Ectodermal cell (in vitro differentiated cells): ENCODE measurements around the gene ZDHHC17.

Experiments
- H3K27ac ChIP-seq: 2 replicates; pipeline ENCODE4 v1.7.0; 2013; ENCODE audit warnings: mild to moderate bottlenecking, low read depth, low read length; ENCODE audit not compliant: insufficient read depth, poor library complexity, severe bottlenecking
- H3K27me3 ChIP-seq: 2 replicates; pipeline ENCODE4 v1.7.0; 2013; ENCODE audit warnings: mild to moderate bottlenecking, low read length; ENCODE audit not compliant: insufficient read depth, control insufficient read depth, poor library complexity, severe bottlenecking
- H3K36me3 ChIP-seq: one replicate; pipeline ENCODE4 v1.7.0; 2013; ENCODE audit warnings: low read length; ENCODE audit not compliant: control insufficient read depth, insufficient read depth
- H3K4me1 ChIP-seq: one replicate; pipeline ENCODE4 v1.7.0; 2013; ENCODE audit warnings: low read length; ENCODE audit not compliant: control insufficient read depth, insufficient read depth
- H3K4me3 ChIP-seq: 2 replicates; pipeline ENCODE4 v1.7.0; 2013; ENCODE audit warnings: low read depth, low read length, control low read depth; ENCODE audit not compliant: insufficient read depth
- H3K9me3 ChIP-seq: 2 replicates; pipeline ENCODE4 v1.7.0; 2013; ENCODE audit warnings: mild to moderate bottlenecking, low read length, moderate library complexity; ENCODE audit not compliant: control insufficient read depth
- WGBS, 2 experiments: methylation state at CpG; one replicate each; pipeline ENCODE4 v1.1.7; 2013; ENCODE audit warnings: missing lambda C conversion rate in 2 of 2; 5-methylcytosine and 5-hydroxymethylcytosine counted together

The ZDHHC17 gene

GRCh38 chr12:76786986-76787385 is 23.1 kb downstream of the ZDHHC17 start:
- Histone ChIP-seq H3K4me1 (no peaks in the 10 kb centered on the region), H3K27me3 (no peaks in the 10 kb centered on the region), H3K9me3 (no peaks in the 10 kb centered on the region), H3K4me3 (no peak overlapping the region), H3K27ac (no peak overlapping the region), H3K36me3 (peaks cover 6% of the 10 kb centered on the region)
- WGBS, 2 experiments: 97% methylated on average over 2 to 3 of the region's 3 CpGs

GRCh38 chr12:76787689-76788088 is 23.8 kb downstream of the ZDHHC17 start:
- 92 to 93% methylated on average over 2 of the region's 2 CpGs for WGBS, 2 experiments
- Histone ChIP-seq H3K4me1 (no peaks in the 10 kb centered on the region), H3K36me3 (peaks cover 6% of the 10 kb centered on the region), H3K27me3 (no peaks in the 10 kb centered on the region), H3K9me3 (no peaks in the 10 kb centered on the region), H3K4me3 (no peak overlapping the region), H3K27ac (no peak overlapping the region)

GRCh38 chr12:76789335-76790050 is 25.6 kb downstream of the ZDHHC17 start:
- 95 to 96% methylated on average over 2 to 3 of the region's 3 CpGs for WGBS, 2 experiments
- Histone ChIP-seq H3K27ac (no peak overlapping the region), H3K36me3 (peaks cover 6% of the 10 kb centered on the region), H3K4me3 (no peak overlapping the region), H3K4me1 (no peaks in the 10 kb centered on the region), H3K27me3 (no peaks in the 10 kb centered on the region), H3K9me3 (no peaks in the 10 kb centered on the region)

GRCh38 chr12:76790564-76791552 is 26.9 kb downstream of the ZDHHC17 start:
- Histone ChIP-seq H3K4me3 (no peak overlapping the region), H3K4me1 (no peaks in the 10 kb centered on the region), H3K36me3 (peaks cover 6% of the 10 kb centered on the region), H3K27ac (no peak overlapping the region), H3K27me3 (no peaks in the 10 kb centered on the region), H3K9me3 (no peaks in the 10 kb centered on the region)
- 43 to 59% methylated on average over 1 to 2 of the region's 4 CpGs for WGBS, 2 experiments

- 83% methylated on average over 1 of the region's 1 CpG; no CpG with 5 or more reads in 1 of the 2 experiments for WGBS, 2 experiments
Observed at GRCh38 chr12:76792828-76793227, 28.9 kb downstream of the ZDHHC17 start.

GRCh38 chr12:76798864-76799263 is 34.9 kb downstream of the ZDHHC17 start:
- no peaks in the 10 kb centered on the region for H3K27me3 ChIP-seq
- 87 to 97% methylated on average over 4 of the region's 4 CpGs for WGBS, 2 experiments
- peaks cover 11% of the 10 kb centered on the region for H3K36me3 ChIP-seq
- H3K9me3 ChIP-seq: no peaks in the 10 kb centered on the region
- H3K4me1 ChIP-seq: no peaks in the 10 kb centered on the region
- H3K4me3 ChIP-seq: no peak overlapping the region
- H3K27ac ChIP-seq: no peak overlapping the region

More at GRCh38 chr12:76792828-76793227, 28.9 kb downstream of the ZDHHC17 start:
- H3K36me3 ChIP-seq: peaks cover under 1% of the 10 kb centered on the region
- no peaks in the 10 kb centered on the region for H3K9me3 ChIP-seq
- H3K4me1 ChIP-seq: no peaks in the 10 kb centered on the region
- H3K27me3 ChIP-seq: no peaks in the 10 kb centered on the region
- H3K4me3 ChIP-seq: no peak overlapping the region
- no peak overlapping the region for H3K27ac ChIP-seq

GRCh38 chr12:76799362-76799761 is 35.4 kb downstream of the ZDHHC17 start:
- Histone ChIP-seq H3K4me3 (no peak overlapping the region), H3K9me3 (no peaks in the 10 kb centered on the region), H3K27me3 (no peaks in the 10 kb centered on the region), H3K36me3 (peaks cover 11% of the 10 kb centered on the region), H3K4me1 (no peaks in the 10 kb centered on the region), H3K27ac (no peak overlapping the region)
- 89 to 98% methylated on average over 2 of the region's 2 CpGs for WGBS, 2 experiments

GRCh38 chr12:76802060-76802459 is 38.1 kb downstream of the ZDHHC17 start:
- no peaks in the 10 kb centered on the region for H3K9me3 ChIP-seq
- H3K36me3 ChIP-seq: peaks cover 16% of the 10 kb centered on the region
- no peaks in the 10 kb centered on the region for H3K4me1 ChIP-seq
- no peak overlapping the region for H3K27ac ChIP-seq
- WGBS, 2 experiments: 90 to 100% methylated on average over 1 to 2 of the region's 3 CpGs
- no peaks in the 10 kb centered on the region for H3K27me3 ChIP-seq
- H3K4me3 ChIP-seq: no peak overlapping the region

- peaks cover 6% of the 10 kb centered on the region for H3K36me3 ChIP-seq
- 91 to 93% methylated on average over 8 of the region's 8 CpGs for WGBS, 2 experiments
- no peak overlapping the region for H3K4me3 ChIP-seq
Observed at GRCh38 chr12:76804435-76804976, 40.6 kb downstream of the ZDHHC17 start.

More at GRCh38 chr12:76804435-76804976, 40.6 kb downstream of the ZDHHC17 start:
- H3K27me3 ChIP-seq: no peaks in the 10 kb centered on the region
- H3K4me1 ChIP-seq: no peaks in the 10 kb centered on the region
- no peaks in the 10 kb centered on the region for H3K9me3 ChIP-seq
- no peak overlapping the region for H3K27ac ChIP-seq
